K562 (cell line): ENCODE data around the gene RPS8. TPM values are rescaled to one million over a fixed set of nuclear protein-coding genes. Genes with fewer than 3 reads are reported as not detected.

Experiments
- ARID3A ChIP-seq: IDR thresholded peaks from 2 replicates; pipeline ENCODE4 v1.6.1; 2012; ENCODE audit warnings: low read depth, low read length, improper control_type of control experiment, borderline replicate concordance
- BRF2 ChIP-seq: IDR thresholded peaks from 3 replicates; pipeline ENCODE4 v1.6.1; 2011; ENCODE audit warnings: borderline replicate concordance, mild to moderate bottlenecking; ENCODE audit not compliant: insufficient read length, insufficient read depth
- CBX2 ChIP-seq: fragments of 200-600 bp; sonication (generic); IDR thresholded peaks from one replicate; pipeline ENCODE4 v1.6.1; 2012; ENCODE audit warnings: mild to moderate bottlenecking, low read length, inconsistent platforms; ENCODE audit not compliant: insufficient read depth, poor library complexity, severe bottlenecking
- ESRRA ChIP-seq: fragments of 450-650 bp; IDR thresholded peaks from 2 replicates; pipeline ENCODE4 v1.6.1; 2014; ENCODE audit warnings: low read depth, mild to moderate bottlenecking, moderate library complexity, borderline replicate concordance
- FOXJ3 ChIP-seq: sonication (generic); formaldehyde crosslinking; IDR thresholded peaks from 2 replicates; pipeline ENCODE4 v1.4.0; 2020; ENCODE audit warnings: mild to moderate bottlenecking, missing genetic modification reagents
- HDAC1 ChIP-seq, 2 experiments: fragments of 450-650 bp; IDR thresholded peaks; 2 replicates each; pipeline ENCODE4 v1.6.1; 2016 to 2017; ENCODE audit warnings: inconsistent platforms in 1 of 2, mild to moderate bottlenecking in 1 of 2, moderate library complexity in 1 of 2
- HDGF ChIP-seq: fragments of 450-650 bp; IDR thresholded peaks from 2 replicates; pipeline ENCODE4 v1.6.1; 2016
- HES1 ChIP-seq: fragments of 450-650 bp; IDR thresholded peaks from 2 replicates; pipeline ENCODE4 v1.6.1; 2016; ENCODE audit warnings: low read depth, mild to moderate bottlenecking, moderate library complexity
- ILF3 ChIP-seq: fragments of 450-650 bp; IDR thresholded peaks from 2 replicates; pipeline ENCODE4 v1.6.1; 2018; ENCODE audit warnings: antibody characterized with exemption, mild to moderate bottlenecking, moderate library complexity, borderline replicate concordance
- IRF1 ChIP-seq: sonication (generic); formaldehyde crosslinking; IDR thresholded peaks from 2 replicates; pipeline ENCODE4 v1.8.0; 2022; ENCODE audit warnings: missing genetic modification reagents, mild to moderate bottlenecking, borderline replicate concordance
- MAX ChIP-seq: sonication (generic); formaldehyde crosslinking; IDR thresholded peaks from 2 replicates; pipeline ENCODE4 v1.9.0; 2022; ENCODE audit warnings: mild to moderate bottlenecking, missing genetic modification reagents
- NEUROD1 ChIP-seq: fragments of 150-350 bp; IDR thresholded peaks from 2 replicates; pipeline ENCODE4 v1.6.1; 2014; ENCODE audit warnings: borderline replicate concordance, low read length, low read depth; ENCODE audit not compliant: partially characterized antibody
- RBM22 ChIP-seq: fragments of 200-400 bp; formaldehyde crosslinking; IDR thresholded peaks from 2 replicates; pipeline ENCODE4 v1.6.1; 2018; ENCODE audit warnings: low read length, low read depth; ENCODE audit not compliant: poor library complexity, severe bottlenecking
- TARDBP ChIP-seq: fragments of 450-650 bp; IDR thresholded peaks from 2 replicates; pipeline ENCODE4 v1.6.1; 2016
- ZFP1 ChIP-seq: fragments of 450-650 bp; formaldehyde crosslinking; IDR thresholded peaks from 2 replicates; pipeline ENCODE4 v1.4.0; 2020; ENCODE audit warnings: mild to moderate bottlenecking, mixed read lengths
- ZFPM2 ChIP-seq: fragments of 250-450 bp; sonication (Bioruptor Pico); IDR thresholded peaks from 2 replicates; pipeline ENCODE4 v1.5.1; 2022; ENCODE audit warnings: mild to moderate bottlenecking
- ZNF592 ChIP-seq: fragments of 450-650 bp; IDR thresholded peaks from 2 replicates; pipeline ENCODE4 v1.6.1; 2017; ENCODE audit warnings: antibody characterized with exemption, mild to moderate bottlenecking
- polyA plus RNA-seq, 8 experiments: library from polyadenylated mRNA; depleted of rRNA in 4 of 8; stranded (reverse) in 5 of 8; unstranded in 3 of 8; fragments of >200 nt; fragmentation: Nextera tagmentation in 2 of 8; fragmentation: Illumina TruSeq in 1 of 8; extraction: Ambion mirVana in 2 of 8; extraction: Trizol in 1 of 8; gene quantifications; 2 replicates each; pipeline versions ENCODE4 v1.2.1 to v1.2.3, GENCODE V29; 2011 to 2014; ENCODE audit warnings: inconsistent platforms in 1 of 8, missing spikeins in 1 of 8
- total RNA-seq, 7 experiments: library from RNA; depleted of rRNA in 6 of 7; stranded (reverse); fragments of >200 nt in 6 of 7; fragmentation: Illumina TruSeq in 2 of 7; extraction: Trizol in 2 of 7; gene quantifications; 2 replicates each; pipeline versions ENCODE4 v1.2.1 to v1.2.3, GENCODE V29; 2011 to 2021; ENCODE audit warnings: low replicate concordance in 1 of 7

Gene RPS8
- total and polyA plus RNA-seq, 9 of the 15 experiments (the other 6 are each of a cell fraction or from before 2014, with no cell fraction given): 2,431 to 4,168 (median 3,109) TPM

- TF ChIP-seq HDGF (no peak), HDAC1 (IDR thresholded peaks at IDR 0.05) (peak; percentile 73 to 99; a peak in 3 of 4 replicates), FOXJ3 (CRISPR knock-in tag) (no peak), ZFP1 (CRISPR knock-in tag) (no peak), MAX (CRISPR knock-in tag) (no peak; the same call in 1 of the 2 replicates), RBM22 (no peak), NEUROD1 (no peak), CBX2 (no peak), ESRRA (peak; percentile 94), BRF2 (no peak), ZNF592 (peak; percentile 77; the same call in 1 of the 2 replicates), TARDBP (0 out of 2 replicates have a peak, but pooled peaks have one; percentile 19), ZFPM2 (CRISPR knock-in tag) (no peak), HES1 (peak; percentile 57; the same call in 1 of the 2 replicates), IRF1 (CRISPR knock-in tag) (no peak), ILF3 (no peak), ARID3A (no peak)
Observed at GRCh38 chr1:44739307-44740178, 35.8 kb upstream of the RPS8 start, which contains the start of gene KIF2C (continued).
